ENCODE results near the gene GAPDHS.

Gene GAPDHS

DNA sequence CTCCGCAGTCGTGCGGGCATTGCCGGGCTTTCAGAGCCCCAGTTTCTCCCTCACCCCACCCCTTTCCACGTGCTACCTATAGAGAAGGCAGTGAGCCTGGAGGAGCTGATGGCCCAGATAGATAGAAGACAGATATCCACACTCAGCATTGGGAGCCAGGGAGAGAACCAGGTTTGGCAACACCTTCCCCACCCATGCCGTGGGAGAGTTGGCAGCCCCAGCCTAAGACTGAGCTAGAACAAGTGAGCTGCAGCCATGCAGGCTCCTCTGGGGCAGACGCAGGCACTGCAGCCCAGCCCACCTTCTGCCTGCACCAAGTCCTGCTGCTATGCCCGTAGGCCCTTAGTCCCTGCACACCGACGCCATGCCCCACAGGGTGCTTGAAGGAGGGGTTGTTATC, 32.6 kb upstream of the GAPDHS start:
- TF ChIP-seq, protein P1, sequence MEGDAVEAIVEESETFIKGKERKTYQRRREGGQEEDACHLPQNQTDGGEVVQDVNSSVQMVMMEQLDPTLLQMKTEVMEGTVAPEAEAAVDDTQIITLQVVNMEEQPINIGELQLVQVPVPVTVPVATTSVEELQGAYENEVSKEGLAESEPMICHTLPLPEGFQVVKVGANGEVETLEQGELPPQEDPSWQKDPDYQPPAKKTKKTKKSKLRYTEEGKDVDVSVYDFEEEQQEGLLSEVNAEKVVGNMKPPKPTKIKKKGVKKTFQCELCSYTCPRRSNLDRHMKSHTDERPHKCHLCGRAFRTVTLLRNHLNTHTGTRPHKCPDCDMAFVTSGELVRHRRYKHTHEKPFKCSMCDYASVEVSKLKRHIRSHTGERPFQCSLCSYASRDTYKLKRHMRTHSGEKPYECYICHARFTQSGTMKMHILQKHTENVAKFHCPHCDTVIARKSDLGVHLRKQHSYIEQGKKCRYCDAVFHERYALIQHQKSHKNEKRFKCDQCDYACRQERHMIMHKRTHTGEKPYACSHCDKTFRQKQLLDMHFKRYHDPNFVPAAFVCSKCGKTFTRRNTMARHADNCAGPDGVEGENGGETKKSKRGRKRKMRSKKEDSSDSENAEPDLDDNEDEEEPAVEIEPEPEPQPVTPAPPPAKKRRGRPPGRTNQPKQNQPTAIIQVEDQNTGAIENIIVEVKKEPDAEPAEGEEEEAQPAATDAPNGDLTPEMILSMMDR (IDR thresholded peaks at IDR 0.05; ENCODE audit: insufficient read depth, low read depth, low read length, missing control alignments): no peak
- DNase-seq (ENCODE audit: low read depth): no peak
- H3K4me3 ChIP-seq (ENCODE audit: low read depth, low read length): no peak overlapping the region

DNA sequence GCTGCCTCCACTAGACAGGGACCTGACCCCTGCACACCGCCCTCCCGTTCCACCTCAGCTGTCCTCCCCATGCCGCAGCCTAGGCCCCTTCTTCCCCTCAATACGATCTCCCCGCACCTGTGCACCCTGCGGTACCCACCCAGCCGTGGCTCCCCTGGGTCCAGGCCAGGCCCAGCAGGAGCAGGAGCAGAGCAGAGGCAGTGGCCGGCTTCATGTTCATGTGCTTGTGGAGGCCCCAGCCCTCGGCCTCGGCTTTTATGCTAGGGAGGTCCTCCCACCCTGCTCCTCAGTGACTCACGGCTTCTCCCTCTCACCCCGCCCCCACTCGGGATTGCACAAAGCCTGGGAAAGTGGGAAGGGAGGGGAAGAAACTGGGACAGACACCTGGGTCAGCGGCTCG, 31.6 kb upstream of the GAPDHS start:
- no peak for DNase-seq (ENCODE audit: low read depth)
- TF ChIP-seq, protein P1 (IDR thresholded peaks at IDR 0.05; ENCODE audit: insufficient read depth, low read depth, low read length, missing control alignments): no peak
- H3K4me3 ChIP-seq (ENCODE audit: low read depth, low read length): no peak overlapping the region

DNA sequence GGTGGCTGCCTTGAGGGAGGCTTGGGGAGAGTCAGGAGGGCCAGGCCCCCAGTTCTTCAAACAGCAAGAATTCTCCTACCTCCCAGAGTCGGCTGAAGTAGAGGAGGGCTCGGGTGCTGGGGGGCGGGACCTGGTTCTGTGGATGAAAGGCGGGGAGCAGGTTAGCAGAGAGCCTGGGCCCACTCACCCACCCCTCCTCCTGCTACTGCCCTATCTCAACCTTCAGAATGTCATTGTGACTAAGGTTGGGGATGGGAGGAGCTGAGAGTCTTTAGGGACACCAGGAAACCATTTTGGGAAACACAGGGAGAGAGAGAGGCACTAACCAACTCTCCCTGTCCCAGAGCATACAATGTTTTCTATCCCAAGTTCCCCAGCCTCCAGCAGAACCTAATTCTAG, 30.5 kb upstream of the GAPDHS start:
- no peak overlapping the region for H3K4me3 ChIP-seq (ENCODE audit: low read depth, low read length)
- TF ChIP-seq, protein P1 (IDR thresholded peaks at IDR 0.05; ENCODE audit: insufficient read depth, low read depth, low read length, missing control alignments): no peak
- no peak for DNase-seq (ENCODE audit: low read depth)

DNA sequence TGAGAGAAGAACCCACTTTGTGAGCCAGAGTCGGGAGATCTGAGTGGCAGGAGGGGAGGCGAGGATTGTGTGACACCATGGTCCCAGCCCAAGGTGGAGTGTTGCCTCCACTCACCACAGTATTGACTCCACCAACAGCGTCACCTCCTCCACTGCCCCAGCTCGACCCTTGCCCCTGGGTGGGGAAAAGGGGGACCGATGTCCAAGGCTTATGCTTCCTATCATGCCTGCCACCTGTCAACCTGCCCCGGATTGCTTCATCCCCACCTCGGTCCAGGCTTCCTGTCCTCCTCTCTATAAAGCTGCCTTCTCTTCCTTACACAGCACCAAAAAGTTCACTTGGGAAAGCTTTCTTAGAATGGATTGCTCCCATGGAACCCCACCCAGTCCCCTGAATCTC, 27.2 kb upstream of the GAPDHS start:
- TF ChIP-seq, protein P1 (IDR thresholded peaks at IDR 0.05; ENCODE audit: insufficient read depth, low read depth, low read length, missing control alignments): no peak
- no peak overlapping the region for H3K4me3 ChIP-seq (ENCODE audit: low read depth, low read length)
- DNase-seq (ENCODE audit: low read depth): no peak

DNA sequence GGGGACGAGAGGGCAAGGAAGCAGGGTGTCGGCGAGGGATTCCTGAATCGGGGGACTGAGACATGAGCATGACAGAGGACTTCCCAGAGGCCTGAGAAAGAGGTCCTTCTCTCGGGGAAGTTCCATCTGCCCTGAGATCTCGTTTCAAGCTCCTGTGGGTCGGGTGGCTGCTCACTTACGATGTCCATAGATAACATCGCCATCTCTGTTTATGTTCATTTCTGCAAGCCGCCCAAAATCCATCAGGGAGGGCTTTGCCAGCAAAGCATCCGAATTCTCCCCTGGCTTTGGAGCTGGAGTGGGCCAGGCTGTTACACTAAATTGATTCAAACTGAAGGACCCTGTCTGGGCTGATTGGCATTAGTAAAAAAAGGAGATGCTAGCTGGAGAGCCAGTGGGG, 25.7 kb upstream of the GAPDHS start:
- no peak overlapping the region for H3K4me3 ChIP-seq (ENCODE audit: low read depth, low read length)
- TF ChIP-seq, protein P1 (IDR thresholded peaks at IDR 0.05; ENCODE audit: insufficient read depth, low read depth, low read length, missing control alignments): no peak
- DNase-seq (ENCODE audit: low read depth): no peak

DNA sequence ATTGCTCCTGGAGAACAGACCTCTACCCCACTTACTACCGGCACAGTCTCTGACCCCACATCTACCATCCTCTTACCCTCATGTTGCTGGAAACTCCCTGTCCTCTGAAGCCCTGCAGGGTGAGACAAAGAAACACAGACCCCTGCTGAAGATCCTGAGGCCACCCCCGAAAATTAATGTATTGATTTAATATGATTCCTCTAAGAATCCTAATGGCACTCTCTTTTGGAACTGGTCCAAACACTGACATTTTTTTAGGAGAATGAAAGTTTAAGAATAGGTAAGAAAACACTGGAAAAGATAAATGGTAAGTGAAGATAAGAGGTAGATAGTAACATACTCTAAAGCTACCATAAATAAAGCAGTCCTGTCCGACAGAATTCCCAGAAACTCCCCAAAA, 25.1 kb upstream of the GAPDHS start:
- no peak for DNase-seq (ENCODE audit: low read depth)
- no peak overlapping the region for H3K4me3 ChIP-seq (ENCODE audit: low read depth, low read length)
- TF ChIP-seq, protein P1 (IDR thresholded peaks at IDR 0.05; ENCODE audit: insufficient read depth, low read depth, low read length, missing control alignments): no peak

DNA sequence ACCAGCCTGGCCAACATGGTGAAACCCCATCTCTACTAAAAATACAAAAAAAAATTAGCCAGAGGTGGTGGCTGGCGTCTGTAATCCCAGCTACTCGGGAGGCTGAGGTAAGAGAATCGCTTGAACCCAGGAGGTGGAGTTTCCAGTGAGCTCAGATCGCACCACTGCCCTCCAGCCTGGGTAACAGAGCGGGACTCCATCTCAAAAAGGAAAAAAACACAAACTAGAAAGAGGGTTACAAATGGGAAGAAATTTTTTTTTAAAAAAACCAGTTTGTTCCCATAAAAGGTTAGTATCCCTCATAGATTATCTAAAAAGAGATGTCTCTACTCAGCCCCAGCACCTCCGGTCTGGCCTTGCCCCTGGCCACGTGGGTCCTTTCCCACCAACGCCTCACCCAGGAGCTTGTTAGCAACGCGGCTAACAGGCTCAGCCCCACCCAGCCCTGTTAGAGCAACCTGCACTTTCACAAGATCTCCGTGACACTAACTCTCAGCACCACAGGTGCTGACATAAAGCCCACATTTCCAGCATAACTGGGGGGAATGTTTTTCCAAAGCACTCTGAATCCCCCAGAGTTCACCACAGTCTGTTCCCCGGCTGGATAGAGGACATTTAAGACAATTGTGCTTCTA, 24.1 kb upstream of the GAPDHS start:
- TF ChIP-seq, protein P1 (IDR thresholded peaks at IDR 0.05; ENCODE audit: insufficient read depth, low read depth, low read length, missing control alignments): no peak
- peak; percentile 76 for DNase-seq (ENCODE audit: low read depth)
- H3K4me3 ChIP-seq (ENCODE audit: low read depth, low read length): peak overlapping the region; percentile 56
